KMS-11 (cell line): Measurements from ENCODE around the gene OR56A5.

Experiments
- H2AFZ ChIP-seq: fragments of 200-600 bp; sonication (generic); 2 replicates; pipeline ENCODE4 v1.6.1; 2016; ENCODE audit warnings: antibody characterized with exemption, mixed run types, low read depth
- H3K27ac ChIP-seq: fragments of 200-600 bp; sonication (generic); 2 replicates; pipeline ENCODE4 v1.6.1; 2016; ENCODE audit warnings: mild to moderate bottlenecking, mixed run types
- H3K27me3 ChIP-seq: fragments of 200-600 bp; sonication (generic); 2 replicates; pipeline ENCODE4 v1.6.1; 2017; ENCODE audit warnings: mild to moderate bottlenecking, low read depth, mixed run types, moderate library complexity; ENCODE audit not compliant: insufficient read depth
- H3K36me3 ChIP-seq: fragments of 200-600 bp; sonication (generic); 2 replicates; pipeline ENCODE4 v1.6.1; 2017; ENCODE audit warnings: mild to moderate bottlenecking, mixed run types; ENCODE audit not compliant: insufficient read depth
- H3K4me1 ChIP-seq: fragments of 200-600 bp; sonication (generic); 2 replicates; pipeline ENCODE4 v1.6.1; 2016; ENCODE audit warnings: mild to moderate bottlenecking, low read depth, mixed run types; ENCODE audit not compliant: poor library complexity, severe bottlenecking
- H3K4me2 ChIP-seq: fragments of 200-600 bp; sonication (generic); 2 replicates; pipeline ENCODE4 v1.7.0; 2016; ENCODE audit warnings: mild to moderate bottlenecking, mixed run types
- H3K4me3 ChIP-seq: fragments of 200-600 bp; sonication (generic); IDR thresholded peaks from 2 replicates; pipeline ENCODE4 v1.6.1; 2017; ENCODE audit warnings: low read depth, low read length, mixed read lengths; ENCODE audit not compliant: insufficient read depth
- H3K79me2 ChIP-seq: fragments of 200-600 bp; sonication (generic); 2 replicates; pipeline ENCODE4 v1.6.1; 2016; ENCODE audit warnings: low read depth, mixed run types; ENCODE audit not compliant: insufficient read depth
- H3K9ac ChIP-seq: fragments of 200-600 bp; sonication (generic); 2 replicates; pipeline ENCODE4 v1.6.1; 2016; ENCODE audit warnings: mild to moderate bottlenecking, mixed run types
- H4K20me1 ChIP-seq: fragments of 200-600 bp; sonication (generic); 2 replicates; pipeline ENCODE4 v1.6.1; 2016; ENCODE audit warnings: mild to moderate bottlenecking, mixed run types; ENCODE audit not compliant: insufficient read depth
- TF ChIP-seq, protein P1 (sequence below): fragments of 200-600 bp; sonication (generic); conservative IDR thresholded peaks from 2 replicates; pipeline ENCODE4 v1.6.1; 2017; ENCODE audit warnings: low read depth, mild to moderate bottlenecking, antibody characterized with exemption, low read length, moderate library complexity, mixed read lengths

The OR56A5 gene

DNA sequence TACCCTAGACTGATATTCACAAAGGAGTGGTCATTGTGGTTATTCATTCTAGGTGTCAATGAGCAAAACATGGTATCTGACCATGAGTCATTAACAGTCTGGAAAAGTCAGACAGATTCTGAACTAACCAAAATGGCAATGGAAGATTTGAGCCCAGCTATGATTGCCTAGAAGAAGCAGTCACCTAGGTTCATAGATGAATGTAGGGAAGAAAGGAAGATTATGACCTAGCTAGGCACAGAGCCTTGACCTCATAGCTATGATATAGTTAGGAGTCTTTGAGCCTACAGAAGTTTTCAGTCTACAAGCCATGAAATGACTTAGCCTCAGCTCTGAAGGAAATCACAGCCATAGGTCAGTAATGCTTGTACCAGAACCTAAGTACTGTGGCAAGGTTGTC is 38.1 kb upstream of the OR56A5 start:
- Histone ChIP-seq H3K27me3 (no peaks in the 10 kb centered on the region), H3K79me2 (no peaks in the 10 kb centered on the region), H3K4me3 (no peak overlapping the region), H2AFZ (no peak overlapping the region), H3K36me3 (no peaks in the 10 kb centered on the region), H3K9ac (no peak overlapping the region), H3K4me1 (no peaks in the 10 kb centered on the region), H4K20me1 (no peaks in the 10 kb centered on the region), H3K4me2 (no peak overlapping the region), H3K27ac (no peak overlapping the region)
- TF ChIP-seq, protein P1, sequence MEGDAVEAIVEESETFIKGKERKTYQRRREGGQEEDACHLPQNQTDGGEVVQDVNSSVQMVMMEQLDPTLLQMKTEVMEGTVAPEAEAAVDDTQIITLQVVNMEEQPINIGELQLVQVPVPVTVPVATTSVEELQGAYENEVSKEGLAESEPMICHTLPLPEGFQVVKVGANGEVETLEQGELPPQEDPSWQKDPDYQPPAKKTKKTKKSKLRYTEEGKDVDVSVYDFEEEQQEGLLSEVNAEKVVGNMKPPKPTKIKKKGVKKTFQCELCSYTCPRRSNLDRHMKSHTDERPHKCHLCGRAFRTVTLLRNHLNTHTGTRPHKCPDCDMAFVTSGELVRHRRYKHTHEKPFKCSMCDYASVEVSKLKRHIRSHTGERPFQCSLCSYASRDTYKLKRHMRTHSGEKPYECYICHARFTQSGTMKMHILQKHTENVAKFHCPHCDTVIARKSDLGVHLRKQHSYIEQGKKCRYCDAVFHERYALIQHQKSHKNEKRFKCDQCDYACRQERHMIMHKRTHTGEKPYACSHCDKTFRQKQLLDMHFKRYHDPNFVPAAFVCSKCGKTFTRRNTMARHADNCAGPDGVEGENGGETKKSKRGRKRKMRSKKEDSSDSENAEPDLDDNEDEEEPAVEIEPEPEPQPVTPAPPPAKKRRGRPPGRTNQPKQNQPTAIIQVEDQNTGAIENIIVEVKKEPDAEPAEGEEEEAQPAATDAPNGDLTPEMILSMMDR, result no peak

DNA sequence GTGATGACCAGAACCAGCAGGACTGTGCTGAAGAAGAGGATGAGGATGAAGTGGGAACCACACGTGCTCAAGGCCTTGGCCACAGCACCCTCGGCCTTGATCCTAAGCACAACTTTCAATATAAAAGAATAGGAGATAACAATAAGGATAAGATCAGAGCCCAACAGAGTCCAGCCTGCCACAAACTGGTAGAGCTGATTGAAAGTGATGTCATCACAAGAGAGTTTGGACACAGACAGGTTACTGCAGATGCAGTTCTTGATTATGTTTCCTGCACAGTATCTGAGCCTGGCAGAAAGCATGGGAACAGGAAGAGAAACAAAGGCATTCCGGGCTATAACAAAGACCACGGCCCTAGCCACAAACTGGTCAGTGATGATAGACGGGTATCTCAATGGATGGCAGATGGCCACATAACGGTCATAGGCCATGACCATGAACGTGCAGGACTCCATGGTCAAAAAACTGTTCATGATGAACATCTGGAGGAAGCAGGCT is 34.0 kb upstream of the OR56A5 start:
- Histone ChIP-seq H3K4me2 (no peak overlapping the region), H3K27me3 (no peaks in the 10 kb centered on the region), H3K4me3 (no peak overlapping the region), H3K9ac (no peak overlapping the region), H3K36me3 (no peaks in the 10 kb centered on the region), H2AFZ (no peak overlapping the region), H4K20me1 (no peaks in the 10 kb centered on the region), H3K27ac (no peak overlapping the region), H3K79me2 (no peaks in the 10 kb centered on the region), H3K4me1 (no peaks in the 10 kb centered on the region)
- TF ChIP-seq, protein P1, result no peak

- TF ChIP-seq, protein P1, result no peak
- H3K36me3 ChIP-seq, result no peaks in the 10 kb centered on the region
- H3K27me3 ChIP-seq, result no peaks in the 10 kb centered on the region
- H3K4me1 ChIP-seq, result no peaks in the 10 kb centered on the region
- H4K20me1 ChIP-seq, result no peaks in the 10 kb centered on the region
- H3K79me2 ChIP-seq, result no peaks in the 10 kb centered on the region
- H3K9ac ChIP-seq, result no peak overlapping the region
- H3K27ac ChIP-seq, result no peak overlapping the region
- no peak overlapping the region for H2AFZ ChIP-seq
- H3K4me2 ChIP-seq, result no peak overlapping the region
- H3K4me3 ChIP-seq, result no peak overlapping the region
These were observed 26.5 kb upstream of the OR56A5 start for GRCh38 chr11:5994791-5995190.

- Histone ChIP-seq H2AFZ (no peak overlapping the region), H4K20me1 (no peaks in the 10 kb centered on the region), H3K4me3 (no peak overlapping the region), H3K27me3 (no peaks in the 10 kb centered on the region), H3K79me2 (no peaks in the 10 kb centered on the region), H3K36me3 (no peaks in the 10 kb centered on the region), H3K9ac (no peak overlapping the region), H3K27ac (no peak overlapping the region), H3K4me1 (no peaks in the 10 kb centered on the region), H3K4me2 (no peak overlapping the region)
- TF ChIP-seq, protein P1, result peak; percentile 64
These were observed 24.4 kb upstream of the OR56A5 start for GRCh38 chr11:5992604-5993251.
